GM21447 (cell line): ENCODE measurements around the gene TSPAN9.
"Not testable (repeated sequence)": the region's sequence is repeated elsewhere in the genome, so short reads cannot be mapped to it uniquely, and the experiment has no call there.

Source experiments
- ATAC-seq: cut with Tn5 transposase; IDR thresholded peaks from one replicate; pipeline ENCODE4 v1.9.1; 2021; ENCODE audit not compliant: unreplicated experiment

The TSPAN9 gene

DNA sequence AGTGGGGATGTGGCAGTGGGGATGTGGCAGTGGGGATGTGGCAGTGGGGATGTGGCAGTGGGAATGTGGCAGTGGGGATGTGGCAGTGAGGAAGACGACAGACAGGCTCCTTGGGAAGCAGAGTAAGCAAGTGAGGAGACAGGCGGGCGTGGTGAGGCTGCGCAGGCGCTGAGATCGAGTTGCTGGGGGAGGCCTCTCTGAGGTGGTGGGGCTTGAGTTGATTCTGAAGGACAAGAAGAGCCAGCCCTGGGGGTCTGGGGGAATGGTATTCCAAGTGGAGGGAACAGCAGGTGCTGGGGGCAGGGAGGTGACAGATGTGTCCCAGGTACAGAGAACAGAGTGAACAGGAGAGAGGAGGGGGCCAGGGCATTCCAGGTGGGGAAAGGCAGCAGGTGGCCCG is 33.8 kb upstream of the TSPAN9 start:
- no peak for ATAC-seq

DNA sequence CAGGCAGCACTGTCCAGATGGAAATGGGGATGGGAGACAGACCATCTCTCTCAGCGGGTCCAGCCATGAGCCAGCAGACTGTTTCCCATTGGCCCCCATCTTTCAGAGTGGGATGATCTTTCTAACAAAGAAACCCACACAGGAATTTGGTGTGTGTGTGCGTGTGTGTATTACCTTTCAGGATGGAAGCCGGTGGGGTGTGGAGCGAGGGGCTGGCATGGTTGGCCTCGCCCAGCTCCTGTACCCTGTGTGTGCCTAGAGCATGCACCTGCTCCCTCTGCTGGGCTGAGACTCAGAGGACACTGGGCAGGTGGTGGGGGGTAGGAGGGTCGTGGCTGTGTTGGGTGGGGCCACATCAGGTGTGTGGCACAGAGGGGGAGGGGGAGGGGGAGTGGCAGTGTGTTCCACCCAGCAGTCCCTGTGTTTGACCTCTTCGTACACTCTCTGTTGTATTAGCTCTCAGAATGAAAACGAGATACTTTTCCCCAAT is 33.0 kb upstream of the TSPAN9 start:
- ATAC-seq = no peak

DNA sequence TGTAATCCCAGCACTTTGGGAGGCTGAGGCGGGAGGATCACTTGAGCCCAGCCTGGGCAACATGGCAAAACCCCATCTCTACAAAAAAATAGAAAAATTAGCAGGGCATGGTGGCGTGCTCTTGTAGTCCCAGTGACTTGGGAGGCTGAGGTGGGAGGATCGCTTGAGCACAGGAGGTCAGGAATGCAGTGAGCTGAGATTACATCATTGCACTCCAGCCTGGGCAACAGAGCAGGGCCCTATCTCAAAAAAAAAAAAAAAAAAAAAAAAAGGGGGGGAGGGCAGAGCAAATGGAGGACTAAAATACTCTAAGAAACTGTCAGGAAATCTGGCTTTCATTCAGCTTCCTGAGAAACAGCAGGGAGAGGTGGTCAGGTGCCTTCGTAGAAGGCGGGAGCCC is 31.7 kb upstream of the TSPAN9 start:
- no peak for ATAC-seq

DNA sequence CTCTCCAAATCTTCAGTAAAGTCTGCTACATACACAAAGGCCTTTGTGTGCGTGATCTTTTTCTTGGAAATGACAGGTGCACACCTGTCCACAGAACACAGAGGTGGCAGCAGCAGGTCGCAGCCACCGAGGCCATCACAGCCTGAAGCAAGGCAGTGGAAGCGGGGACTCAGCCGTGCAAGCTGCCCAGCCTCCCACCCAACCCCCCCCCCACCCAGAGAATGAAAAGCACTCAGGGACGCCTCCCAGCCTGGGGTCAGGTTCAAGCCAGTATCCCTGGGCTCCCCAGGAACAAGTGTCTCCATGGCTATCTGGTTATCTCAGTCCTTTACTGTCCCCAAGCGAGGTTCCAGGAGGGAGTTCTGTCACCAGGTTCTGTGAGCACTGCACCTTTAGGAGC is 31.2 kb upstream of the TSPAN9 start:
- no peak for ATAC-seq

DNA sequence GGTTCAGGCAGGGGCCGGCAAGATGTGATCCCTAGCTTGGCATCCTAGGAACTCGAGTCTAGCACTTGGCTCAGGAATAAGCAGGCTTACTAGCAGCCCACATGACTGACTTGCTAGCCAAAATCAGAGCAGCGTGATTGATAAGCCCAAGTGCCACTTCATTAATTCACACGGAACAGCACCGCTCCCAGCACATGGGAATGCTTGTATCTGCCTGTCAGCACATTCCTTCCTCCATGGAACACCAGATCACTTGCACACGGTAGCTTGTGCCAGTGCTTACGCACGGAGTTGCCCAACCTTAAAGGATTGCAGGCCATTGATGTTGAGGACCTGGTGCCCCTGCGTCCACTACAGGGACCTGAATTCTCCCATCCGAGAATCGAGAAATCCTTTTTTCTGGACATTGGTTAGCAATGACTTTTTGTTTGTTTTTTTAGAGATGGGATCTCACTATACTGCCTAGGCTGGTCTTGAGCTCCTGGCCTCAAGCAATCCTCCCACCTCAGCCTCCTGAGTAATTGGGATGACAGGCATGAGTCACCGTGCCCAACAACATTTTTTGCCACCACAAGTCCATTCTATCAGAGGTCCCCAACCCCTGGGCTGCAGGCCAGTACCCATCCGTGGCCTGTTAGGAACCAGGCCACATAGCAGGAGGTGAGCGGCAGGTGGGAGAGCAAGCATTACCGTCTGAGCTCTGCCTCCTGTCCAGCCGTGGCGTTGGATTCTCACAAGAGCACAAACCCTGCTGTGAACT is 30.6 kb upstream of the TSPAN9 start:
- no peak for ATAC-seq

DNA sequence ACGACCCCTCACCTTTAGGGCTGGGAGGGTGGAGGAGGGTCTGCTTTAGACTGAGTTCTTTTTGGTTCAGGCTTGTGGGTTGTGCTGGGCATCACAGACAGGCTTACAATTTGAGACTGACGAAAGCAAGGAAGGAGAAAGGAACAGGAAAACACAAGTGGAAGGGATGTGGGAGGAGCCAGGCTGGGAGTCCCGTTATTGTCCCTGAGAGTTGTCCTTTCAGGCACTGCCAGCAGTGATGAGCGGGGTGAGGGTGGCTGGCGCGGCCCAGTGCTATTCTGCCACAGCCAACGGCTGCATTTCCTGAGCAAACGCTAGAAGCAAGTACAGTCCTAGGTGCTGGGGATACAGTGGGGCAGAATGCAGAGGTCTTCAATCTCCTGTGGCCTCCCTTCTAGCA is 29.2 kb upstream of the TSPAN9 start:
- no peak for ATAC-seq

DNA sequence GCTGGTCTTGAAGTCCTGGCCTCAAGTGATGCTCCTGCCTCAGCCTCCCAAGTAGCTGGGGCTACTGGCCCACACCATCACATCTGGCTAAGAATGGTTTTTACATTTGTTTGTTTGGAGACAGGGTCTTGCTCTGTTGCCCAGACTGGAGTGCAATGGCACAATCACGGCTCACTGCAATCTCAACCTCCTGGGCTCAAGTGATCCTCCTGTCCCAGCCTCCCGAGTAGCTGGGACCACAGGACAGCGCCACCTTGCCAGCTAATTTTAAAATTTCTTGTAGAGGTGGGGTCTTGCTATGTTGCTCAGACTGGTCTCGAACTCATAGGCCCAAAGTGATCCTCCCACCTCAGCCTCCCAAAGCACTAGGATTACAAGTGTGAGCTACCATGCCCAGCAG is 28.6 kb upstream of the TSPAN9 start:
- no peak for ATAC-seq

DNA sequence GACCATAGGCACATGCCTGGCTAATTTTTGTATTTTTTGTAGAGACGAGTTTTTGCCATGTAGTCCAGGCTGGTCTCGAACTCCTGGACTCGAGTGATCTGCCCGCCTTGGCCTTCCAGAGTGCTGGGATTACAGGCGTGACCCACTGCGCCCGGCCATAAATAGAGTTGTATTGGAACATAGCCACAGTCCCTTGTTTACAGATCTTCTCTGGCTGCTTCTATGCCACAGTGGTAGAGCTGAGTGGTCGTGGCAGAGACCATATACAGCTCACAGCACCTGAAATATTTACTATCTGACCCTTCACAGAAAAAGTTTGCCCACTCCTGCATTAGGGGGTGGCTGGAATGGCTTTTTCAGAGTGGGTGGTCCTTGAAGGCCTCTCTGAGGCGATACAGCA is 28.0 kb upstream of the TSPAN9 start:
- ATAC-seq = no peak

DNA sequence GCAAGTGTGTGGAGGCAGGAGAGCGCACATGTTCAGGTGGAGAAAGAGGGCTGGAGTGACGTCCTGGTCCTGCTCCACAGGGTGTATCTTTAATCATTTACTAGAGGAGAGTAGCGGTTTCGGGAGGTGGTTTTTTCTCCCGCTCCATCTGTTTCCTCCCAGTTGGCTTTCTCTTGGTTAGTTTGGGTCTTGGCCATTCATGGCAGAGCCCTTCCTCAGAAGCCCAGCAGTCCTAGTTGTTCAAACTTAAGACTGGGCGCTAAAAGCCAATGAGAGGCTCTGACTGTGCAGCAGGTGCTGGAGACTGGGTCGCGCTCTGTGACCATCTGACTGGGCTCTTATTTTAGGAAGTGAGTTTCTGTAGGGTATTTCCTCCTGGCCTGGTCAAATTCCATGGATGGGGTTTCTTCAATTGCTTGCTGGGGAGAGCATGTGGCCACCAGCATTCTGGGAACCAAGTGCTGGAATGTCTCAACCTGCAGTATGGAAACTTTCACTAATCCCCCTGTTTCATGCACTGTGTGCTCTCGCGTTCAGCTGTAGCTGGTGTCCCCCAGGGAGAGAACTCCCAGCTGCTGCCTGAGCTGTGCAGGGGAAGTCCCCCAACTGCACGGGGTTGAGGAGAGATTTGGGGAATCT is 27.4 kb upstream of the TSPAN9 start:
- ATAC-seq = no peak

DNA sequence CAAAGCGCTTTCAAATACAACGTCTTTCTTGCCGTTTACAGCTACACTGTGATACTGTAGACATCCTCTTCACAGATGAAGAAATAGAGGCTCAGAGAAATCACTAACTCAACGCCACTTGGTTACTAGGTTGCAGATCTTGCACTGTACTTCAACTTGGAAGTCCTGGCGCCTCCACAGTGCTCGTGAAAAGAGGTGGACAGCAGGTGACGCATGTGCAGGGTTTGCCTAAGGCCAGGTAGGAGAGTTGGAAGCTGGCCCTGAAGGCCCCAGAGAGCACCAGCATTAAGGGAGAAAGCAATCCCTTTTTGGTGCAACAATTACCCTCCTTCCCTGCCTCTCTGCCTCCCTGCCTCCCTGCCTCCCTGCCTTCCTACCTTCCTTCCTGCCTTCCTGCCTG is 22.8 kb upstream of the TSPAN9 start:
- no peak for ATAC-seq

DNA sequence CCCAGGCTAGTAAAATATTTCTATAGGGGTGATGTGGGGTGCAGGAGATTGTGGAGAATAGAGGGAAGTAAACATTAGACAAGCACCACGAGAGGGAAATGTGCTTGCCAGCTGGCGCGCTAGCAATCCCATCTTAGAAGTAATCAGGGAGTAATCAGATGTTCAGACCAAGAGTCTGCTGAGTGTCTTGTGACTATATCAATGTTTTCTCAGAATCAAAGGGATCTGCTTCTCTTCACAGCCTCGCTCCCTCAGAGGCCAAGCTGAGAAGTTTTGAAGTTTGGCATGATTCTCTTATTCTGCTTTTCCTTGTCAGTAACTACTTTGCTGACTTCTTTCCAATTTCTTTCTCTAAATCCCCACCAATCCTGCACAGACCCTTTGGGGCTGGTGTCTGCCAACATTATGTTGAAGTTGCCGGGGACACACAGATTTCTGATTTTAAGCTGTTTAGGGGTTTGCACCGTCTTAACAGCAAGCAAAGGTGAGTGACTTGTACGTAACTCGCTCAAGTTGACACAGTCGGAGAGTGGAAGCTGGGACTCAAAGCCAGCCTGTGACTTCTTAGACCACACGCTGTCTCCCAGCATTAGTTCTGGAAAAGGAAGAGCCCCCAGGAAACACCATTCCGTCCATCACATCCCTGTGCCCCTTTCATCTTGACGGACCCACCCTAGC is 22.0 kb upstream of the TSPAN9 start:
- no peak for ATAC-seq

DNA sequence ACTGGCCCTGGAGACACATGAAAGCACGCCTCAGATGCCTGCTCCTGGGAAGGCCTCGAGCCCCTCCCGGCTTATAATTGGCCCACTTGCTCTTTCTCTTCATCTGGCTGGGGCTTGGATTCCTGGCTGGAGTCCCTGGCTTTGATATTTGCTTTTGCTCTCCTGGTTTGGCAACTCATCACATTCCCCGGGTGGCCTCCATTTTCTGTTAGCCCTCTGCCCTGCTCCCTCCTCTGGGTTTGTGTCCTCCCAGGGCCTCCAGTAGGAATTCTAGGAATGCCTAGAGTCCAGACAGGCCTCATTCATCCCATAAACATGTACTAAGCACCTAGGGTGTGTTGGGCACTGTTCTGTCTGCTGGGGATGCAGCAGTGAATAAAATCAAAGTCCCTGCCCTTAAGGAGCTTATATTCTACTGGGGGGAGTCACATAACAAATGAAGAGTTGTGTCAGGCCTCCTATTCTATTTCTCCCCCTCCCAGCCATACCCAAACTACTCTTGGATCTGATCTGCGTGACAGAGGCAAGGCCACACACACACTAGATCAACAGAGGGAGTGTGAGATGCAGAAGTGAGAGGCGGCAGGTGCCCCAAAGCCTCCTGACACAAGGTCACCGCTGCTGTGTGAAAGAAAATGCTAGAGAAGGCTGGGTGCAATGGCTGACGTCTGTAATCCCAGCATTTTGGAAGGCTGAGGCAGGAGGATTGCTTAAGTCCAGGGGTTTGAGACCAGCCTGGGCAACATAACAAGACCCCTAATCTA is 21.3 kb upstream of the TSPAN9 start:
- ATAC-seq = no peak

DNA sequence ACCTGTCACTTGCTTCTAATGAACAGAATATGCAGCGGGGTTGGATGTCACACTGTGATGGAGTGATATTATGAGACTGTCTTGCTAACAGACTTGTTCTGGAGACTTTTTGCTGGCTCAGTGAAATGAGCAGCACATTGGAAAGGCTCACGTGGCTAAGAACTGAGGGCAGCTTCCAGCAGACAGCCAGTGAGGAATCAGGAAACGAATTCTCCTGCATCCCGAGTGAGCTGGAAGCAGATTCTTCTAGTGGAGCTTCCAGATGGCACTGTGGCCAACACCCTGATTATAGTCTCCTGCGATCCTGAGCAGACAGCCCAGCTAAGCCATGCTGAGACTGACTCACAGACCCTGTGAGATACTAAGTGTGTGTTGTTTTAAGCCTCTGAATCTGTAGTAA is 16.1 kb upstream of the TSPAN9 start:
- ATAC-seq = no peak

DNA sequence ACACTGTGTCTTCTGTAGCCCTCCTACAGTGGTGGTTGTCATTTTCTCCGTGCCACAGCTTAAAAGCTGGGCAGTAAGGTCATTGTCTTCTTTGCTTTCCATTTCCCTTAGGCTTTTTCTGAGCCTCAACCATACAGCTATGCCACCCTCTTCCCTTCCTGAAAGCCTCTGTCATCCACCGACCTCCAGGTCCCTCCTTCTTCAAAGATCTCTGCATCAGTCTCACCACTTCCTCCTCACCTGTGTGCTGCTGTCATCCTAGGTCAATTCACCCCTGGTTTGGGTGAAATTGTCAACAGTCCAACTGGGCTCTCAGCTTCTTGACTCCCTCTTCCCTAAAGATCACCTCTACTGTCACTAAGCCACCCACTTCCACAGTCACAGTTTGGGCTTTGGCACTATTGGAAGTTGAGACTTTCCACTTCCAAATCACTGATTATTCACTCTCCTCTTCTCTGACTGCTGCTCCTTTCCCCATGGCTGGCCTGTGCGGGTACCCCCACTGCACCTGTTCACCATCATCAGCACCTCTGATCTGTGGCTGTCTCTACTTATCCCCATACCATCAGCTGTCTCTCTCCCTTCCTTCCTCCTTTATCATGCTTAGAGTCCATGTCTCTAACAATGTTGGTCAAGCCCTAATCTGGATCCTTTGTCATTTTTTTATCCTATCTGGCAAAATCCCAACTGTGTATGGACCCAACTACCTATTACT is 15.5 kb upstream of the TSPAN9 start:
- ATAC-seq = no peak

DNA sequence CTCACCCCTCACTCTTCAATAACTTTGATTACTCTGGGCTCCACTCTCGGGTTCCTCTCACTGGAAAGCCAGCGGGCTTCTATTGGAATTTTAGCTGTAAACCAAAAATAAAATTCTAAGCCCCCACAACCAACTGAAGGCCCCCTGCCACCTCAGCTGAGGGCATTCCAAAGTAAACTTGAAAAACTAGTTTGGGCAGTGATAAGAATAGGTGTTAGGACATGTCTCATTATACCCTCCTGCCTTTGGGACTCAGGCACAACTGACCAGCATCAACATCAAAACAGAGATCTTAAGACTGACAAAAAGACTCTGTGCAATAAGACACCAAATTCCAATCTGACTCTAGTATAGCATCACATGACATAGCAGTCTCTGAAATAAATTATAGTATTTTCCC is 11.9 kb upstream of the TSPAN9 start:
- ATAC-seq = no peak

DNA sequence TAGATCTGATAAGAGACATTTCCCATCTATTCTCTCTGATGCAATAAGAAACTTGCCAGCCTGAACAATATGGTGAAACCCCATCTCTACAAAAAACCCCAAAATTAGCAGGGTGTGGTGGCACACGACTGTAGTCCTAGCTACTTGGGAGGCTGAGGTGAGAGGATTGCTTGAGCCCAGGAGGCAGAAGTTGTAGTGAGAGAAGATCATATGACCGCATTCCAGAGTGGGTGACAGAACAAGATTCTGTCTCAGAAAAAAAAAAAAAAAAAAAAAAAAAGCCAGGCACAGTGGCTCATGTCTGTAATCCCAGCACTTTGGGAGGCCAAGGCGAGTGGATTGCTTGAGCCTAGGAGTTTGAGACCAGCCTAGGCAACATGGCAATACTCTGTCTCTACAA is 11.3 kb upstream of the TSPAN9 start:
- ATAC-seq = not testable (repeated sequence)

DNA sequence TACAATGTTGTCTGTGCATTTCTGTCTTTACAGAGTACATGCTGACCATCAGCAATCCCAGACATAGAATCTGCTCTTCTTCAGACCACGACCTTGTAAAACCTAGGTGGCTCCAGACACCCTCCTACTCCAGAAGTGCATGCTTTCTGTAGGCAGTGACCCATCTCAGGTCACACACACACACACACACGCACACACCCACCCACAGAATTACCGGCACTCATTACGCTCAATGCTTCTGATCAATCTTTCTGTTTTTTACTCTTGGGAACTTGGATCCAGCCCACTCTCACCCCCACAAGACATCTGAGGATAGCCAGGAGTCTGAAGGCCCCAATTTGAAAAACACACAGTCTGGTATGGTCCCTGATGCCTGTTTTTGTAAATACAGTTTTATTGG is 7.5 kb upstream of the TSPAN9 start:
- no peak for ATAC-seq

DNA sequence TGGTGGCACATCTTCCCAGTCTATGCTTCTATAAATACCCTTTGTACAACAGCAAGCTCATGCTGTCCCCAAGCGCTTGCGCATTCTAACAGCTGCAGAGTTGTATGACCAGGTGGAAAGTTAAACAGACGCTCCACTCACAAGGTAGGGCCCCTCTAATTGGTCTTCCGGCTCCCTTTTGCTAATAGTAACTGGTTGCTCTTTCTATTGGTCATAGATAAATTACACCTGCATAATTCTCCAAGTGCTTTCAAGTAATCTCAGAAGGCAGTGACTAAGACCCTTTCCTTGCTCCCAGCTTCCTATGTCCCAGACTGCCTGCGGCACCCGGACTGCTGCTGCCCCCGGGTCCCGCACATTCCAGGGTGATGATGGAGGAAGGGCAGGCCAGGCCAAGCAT is 6.1 kb upstream of the TSPAN9 start:
- ATAC-seq = no peak

DNA sequence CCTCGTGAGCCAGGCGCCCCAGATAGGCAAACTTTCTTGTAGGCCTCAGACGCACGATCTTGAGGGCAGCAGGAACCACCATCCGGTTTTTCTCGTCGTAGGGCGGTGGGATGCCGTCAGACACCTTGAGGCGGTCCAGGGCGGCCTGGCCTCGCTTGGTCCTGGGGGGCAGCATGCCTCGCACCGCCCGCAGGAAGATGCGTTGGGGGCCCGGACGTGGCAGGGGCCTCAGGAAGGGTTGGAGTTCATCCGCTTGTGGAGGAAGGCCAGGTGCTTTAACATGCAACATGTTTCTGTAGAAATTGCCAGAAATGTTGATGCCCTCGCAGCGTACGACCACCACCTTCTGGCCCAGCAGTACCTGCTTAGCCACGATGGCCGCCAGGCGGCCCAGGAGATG is 5.5 kb upstream of the TSPAN9 start:
- no peak for ATAC-seq

DNA sequence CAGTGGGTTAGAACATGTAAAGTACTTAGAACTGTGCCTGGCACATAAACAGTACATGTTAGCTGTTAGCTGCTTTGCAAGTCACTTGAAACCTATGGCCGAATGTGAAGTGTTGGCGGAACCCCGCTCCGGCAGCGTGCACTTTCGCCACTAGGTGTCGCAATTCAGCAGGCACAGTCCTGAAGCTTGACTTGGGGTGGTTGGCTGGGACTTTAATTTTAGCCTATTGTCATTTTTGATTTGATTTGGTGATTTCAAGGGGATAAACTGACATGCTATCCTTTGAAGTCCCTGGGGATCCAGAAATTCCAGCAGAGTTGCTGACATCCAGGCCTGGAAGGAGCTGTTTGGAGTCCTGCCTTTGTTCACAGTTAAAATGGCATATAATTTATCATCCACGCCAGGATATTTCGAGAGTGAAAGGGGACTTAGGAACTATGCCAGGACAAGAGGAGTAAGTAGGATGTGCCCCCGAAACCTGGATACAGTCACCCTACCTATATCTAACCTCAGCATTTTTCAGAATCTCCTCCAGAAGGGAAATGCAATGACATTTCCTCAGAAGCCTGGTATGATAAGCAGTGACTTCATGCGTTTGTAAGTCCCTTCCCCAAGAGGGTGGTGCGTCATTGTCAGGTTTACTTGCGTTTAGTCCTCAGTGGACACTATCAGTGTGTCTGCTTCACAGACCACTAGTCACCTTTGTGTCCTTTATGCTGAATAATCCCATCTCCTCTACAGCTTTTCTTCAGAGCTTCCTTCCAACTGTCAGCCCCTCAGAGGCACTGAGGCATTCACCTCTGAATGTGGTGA is 3.5 kb upstream of the TSPAN9 start:
- no peak for ATAC-seq
